ENCODE results near the gene CBLB. TPM values are rescaled to one million over a fixed set of nuclear protein-coding genes. Genes with fewer than 3 reads are reported as not detected.
A peak's percentile ranks its signal among the peaks of the same experiment; 100 is the strongest.

Gene CBLB
- polyA plus RNA-seq, 2 of the 4 experiments (the other 2 are of a cell fraction) = 6.8 to 16.2 TPM

- no peak for TF ChIP-seq FOSL2 (IDR thresholded peaks at IDR 0.05)
- no peak for TF ChIP-seq FOSL2 (CRISPR knock-in tag; IDR thresholded peaks at IDR 0.05)
- TF ChIP-seq HOXB5 (CRISPR knock-in tag; IDR thresholded peaks at IDR 0.05) = no peak
- TF ChIP-seq CHD4 (IDR thresholded peaks at IDR 0.05; ENCODE audit: borderline replicate concordance) = no peak
- no peak for TF ChIP-seq PBX3 (IDR thresholded peaks at IDR 0.05)
- TF ChIP-seq JUNB (IDR thresholded peaks at IDR 0.05) = no peak
- H3K27ac ChIP-seq = no peak overlapping the region
- no peak for ATAC-seq
- no peak for FAIRE-seq
- no peaks in the 10 kb centered on the region; the same call in 2 of the 3 replicates for H3K9me3 ChIP-seq
- H3K4me3 ChIP-seq = no peak overlapping the region
- ChIA-PET POLR2A (no interaction called here), CTCF (no interaction called here)
- no peak overlapping the region for H3K4me2 ChIP-seq
- H3K4me1 ChIP-seq = peaks cover 6% of the 10 kb centered on the region; the same call in 2 of the 3 replicates
- no peak for DNase-seq (ENCODE audit: low read depth in 1 of 2, low spot score in 1 of 2)
- 97% methylated on average over 2 of the region's 2 CpGs for WGBS (ENCODE audit: missing lambda C conversion rate)
Measured at GRCh38 chr3:105755121-105755886, 113.5 kb downstream of the CBLB start.

- FAIRE-seq = no peak
- POLR2A ChIA-PET = no interaction called here
Measured at GRCh38 chr3:105752791-105753415, 115.9 kb downstream of the CBLB start.

GRCh38 chr3:105747696-105748095 lies 121.1 kb downstream of the CBLB start:
- ATAC-seq (no peak), DNase-seq (ENCODE audit: low read depth in 1 of 2, low spot score in 1 of 2) (no peak), FAIRE-seq (no peak)
- Histone ChIP-seq H3K4me2 (peak overlapping the region; percentile 75; the same call in 2 of the 3 replicates), H3K9me3 (no peaks in the 10 kb centered on the region), H3K4me3 (no peak overlapping the region), H3K27ac (no peak overlapping the region), H3K4me1 (peaks cover 23% of the 10 kb centered on the region)
- 88% methylated on average over 1 of the region's 1 CpG for WGBS (ENCODE audit: missing lambda C conversion rate)
- CTCF ChIA-PET = no interaction called here
- POLR2A ChIA-PET = no interaction called here
- TF ChIP-seq POLR2A (IDR thresholded peaks at IDR 0.05; ENCODE audit: low read length) (no peak), PHF8 (IDR thresholded peaks at IDR 0.05; ENCODE audit: borderline replicate concordance, low read depth) (no peak), RAD21 (conservative IDR thresholded peaks at IDR 0.05 in 1 of 2, IDR thresholded peaks at IDR 0.05 in 1 of 2) (no peak), CHD2 (IDR thresholded peaks at IDR 0.05; ENCODE audit: low read length, partially characterized antibody) (no peak), TFCP2L1 (CRISPR knock-in tag; IDR thresholded peaks at IDR 0.05) (no peak), ZSCAN20 (CRISPR knock-in tag; IDR thresholded peaks at IDR 0.05) (no peak), SMC3 (IDR thresholded peaks at IDR 0.05) (no peak), FOSB (CRISPR knock-in tag; IDR thresholded peaks at IDR 0.05) (no peak), HEYL (CRISPR knock-in tag; IDR thresholded peaks at IDR 0.05) (no peak)

More at GRCh38 chr3:105752791-105753415, 115.9 kb downstream of the CBLB start:
- no peak for DNase-seq (ENCODE audit: low read depth in 1 of 2, low spot score in 1 of 2)
- ATAC-seq = peak in 1 of 2 experiments; percentile 27; a peak in 1 of 6 replicates
- 85% methylated on average over 1 of the region's 1 CpG for WGBS (ENCODE audit: missing lambda C conversion rate)
- peaks cover 6% of the 10 kb centered on the region; the same call in 2 of the 3 replicates for H3K4me1 ChIP-seq
- H3K27ac ChIP-seq = no peak overlapping the region
- TF ChIP-seq RFX5 (IDR thresholded peaks at IDR 0.05) (no peak), HOXA7 (CRISPR knock-in tag; IDR thresholded peaks at IDR 0.05) (no peak)
- no peak overlapping the region for H3K4me2 ChIP-seq
- H3K9me3 ChIP-seq = no peaks in the 10 kb centered on the region
- no peak overlapping the region for H3K4me3 ChIP-seq
- CTCF ChIA-PET = no interaction called here

- peaks cover 21% of the 10 kb centered on the region for H3K4me1 ChIP-seq
- 11% methylated on average over 3 of the region's 3 CpGs for WGBS (ENCODE audit: missing lambda C conversion rate)
- DNase-seq (ENCODE audit: low read depth in 1 of 2, low spot score in 1 of 2) = peak; percentile 3 to 25
- no peak for FAIRE-seq
- H3K9me3 ChIP-seq = no peaks in the 10 kb centered on the region
- peak overlapping the region; percentile 75 for H3K4me2 ChIP-seq
- H3K4me3 ChIP-seq = no peak overlapping the region
- POLR2A ChIA-PET = no interaction called here
- no peak for TF ChIP-seq FOSL2 (IDR thresholded peaks at IDR 0.05)
- peak; percentile 56; the same call in 1 of the 2 replicates for TF ChIP-seq FOSL2 (CRISPR knock-in tag; IDR thresholded peaks at IDR 0.05)
- TF ChIP-seq CTCF (IDR thresholded peaks at IDR 0.05) = no peak
- CTCF ChIA-PET = no interaction called here
- peak overlapping the region; percentile 49 to 68 for H3K27ac ChIP-seq
- ATAC-seq = peak; percentile 85 to 87; a peak in 5 of 6 replicates
Measured at GRCh38 chr3:105747060-105747541, 121.7 kb downstream of the CBLB start.

Measured in A549 (cell line).